ENCODE data around the gene S1PR4.

DNA sequence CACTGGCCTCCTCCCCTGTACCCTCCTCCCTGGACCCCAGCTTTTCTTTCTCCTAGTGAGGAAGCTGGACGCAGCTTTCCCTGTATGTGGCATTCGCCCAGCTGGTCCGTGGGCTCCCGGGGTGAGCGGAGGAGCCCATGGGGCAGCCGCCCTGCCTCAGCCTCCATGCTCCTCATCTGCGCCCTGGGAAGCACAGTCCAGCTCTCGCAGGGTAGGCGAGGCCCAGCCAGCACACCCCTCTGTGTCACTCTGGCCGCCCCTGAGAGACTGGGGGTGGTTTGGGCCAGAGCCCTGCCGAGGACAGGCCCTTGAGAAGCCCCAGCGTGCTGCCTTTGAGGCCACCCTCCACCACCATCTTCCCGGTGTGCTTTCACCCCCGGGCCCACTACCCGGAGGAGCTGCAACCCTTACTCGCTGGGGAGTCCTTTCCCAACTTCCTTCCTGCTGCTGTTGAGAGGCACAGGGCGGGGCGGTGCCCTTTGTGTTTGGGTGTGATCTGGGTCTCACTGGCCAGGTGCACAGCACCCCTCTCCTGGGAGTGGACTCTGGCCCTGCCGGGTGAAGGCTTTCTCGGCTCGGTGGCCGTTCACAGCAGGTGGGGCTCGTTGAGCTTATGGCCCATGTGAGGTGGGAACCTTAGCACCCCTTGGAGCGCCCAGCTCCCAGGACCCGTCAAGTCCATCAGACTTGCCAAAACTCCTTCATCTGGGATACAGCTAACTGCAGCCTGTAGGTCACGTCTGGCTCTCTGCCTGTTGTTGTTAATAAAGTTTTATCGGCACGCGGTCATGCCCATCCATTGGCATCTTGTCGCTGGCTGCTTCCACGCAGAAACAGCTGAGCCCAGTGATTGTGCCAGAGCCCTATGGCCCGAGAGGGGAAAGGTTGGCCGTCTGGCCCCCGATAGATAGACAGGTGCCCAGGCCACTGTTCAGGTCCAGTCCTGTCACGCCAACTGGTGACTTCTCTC, 10.3 kb downstream of the S1PR4 start:
- TF ChIP-seq CTCF (IDR thresholded peaks at IDR 0.05; ENCODE audit: poor library complexity) (no peak), EZH2phosphoT487 (IDR thresholded peaks at IDR 0.05; ENCODE audit: low read depth, severe bottlenecking, unreplicated experiment) (no peak), EZH2 (IDR thresholded peaks at IDR 0.05; ENCODE audit: borderline replicate concordance) (no peak)

All from hepatocyte (in vitro differentiated cells).